OCI-LY7 (cell line): ENCODE measurements around the gene ATP11A.

Experiments
- CTCF ChIP-seq: fragments of 200-600 bp; sonication (generic); conservative IDR thresholded peaks from 2 replicates; pipeline ENCODE4 v1.5.1; 2014; ENCODE audit warnings: mild to moderate bottlenecking, antibody characterized with exemption, low read length, moderate library complexity, mixed read lengths
- EZH2phosphoT487 ChIP-seq: fragments of 200-600 bp; sonication (generic); IDR thresholded peaks from 2 replicates; pipeline ENCODE4 v1.6.1; 2018; ENCODE audit warnings: low read depth, borderline replicate concordance, mild to moderate bottlenecking, mixed run types, antibody characterized with exemption, low read length, moderate library complexity, mixed read lengths

GRCh38 chr13:112753833-112754232, 64.0 kb downstream of the ATP11A start:
- TF ChIP-seq CTCF (no peak), EZH2phosphoT487 (no peak)
